GM21367 (cell line): ENCODE data around the gene OSBPL9.
"Not testable (repeated sequence)": the region's sequence is repeated elsewhere in the genome, so short reads cannot be mapped to it uniquely, and the experiment has no call there.

Experiments used
- ATAC-seq: cut with Tn5 transposase; IDR thresholded peaks from one replicate; pipeline ENCODE4 v1.9.1; 2021; ENCODE audit not compliant: unreplicated experiment

OSBPL9 gene

GRCh38 chr1:51780927-51781326 is 164.0 kb downstream of the OSBPL9 start:
- no peak for ATAC-seq

- no peak for ATAC-seq
Measured at GRCh38 chr1:51784997-51785421, 168.1 kb downstream of the OSBPL9 start.

GRCh38 chr1:51788938-51789337 is 172.0 kb downstream of the OSBPL9 start:
- ATAC-seq, result no peak

- no peak for ATAC-seq
Measured at GRCh38 chr1:51789342-51789741, 172.4 kb downstream of the OSBPL9 start.

GRCh38 chr1:51790385-51790784 is 173.5 kb downstream of the OSBPL9 start:
- ATAC-seq, result no peak

GRCh38 chr1:51791888-51792287 is 175.0 kb downstream of the OSBPL9 start:
- ATAC-seq, result no peak

- no peak for ATAC-seq
Measured at GRCh38 chr1:51792864-51793263, 176.0 kb downstream of the OSBPL9 start.

- no peak for ATAC-seq
Measured at GRCh38 chr1:51794260-51794659, 177.4 kb downstream of the OSBPL9 start.

GRCh38 chr1:51794868-51795267 is 178.0 kb downstream of the OSBPL9 start:
- ATAC-seq, result no peak

GRCh38 chr1:51799372-51799771 is 182.5 kb downstream of the OSBPL9 start:
- ATAC-seq, result no peak

GRCh38 chr1:51814513-51814912 is 197.6 kb downstream of the OSBPL9 start:
- ATAC-seq, result no peak

- ATAC-seq, result no peak
Measured at GRCh38 chr1:51818487-51818886, 201.6 kb downstream of the OSBPL9 start.

GRCh38 chr1:51819021-51819420 is 202.1 kb downstream of the OSBPL9 start:
- ATAC-seq, result not testable (repeated sequence)

- no peak for ATAC-seq
Measured at GRCh38 chr1:51819810-51820209, 202.9 kb downstream of the OSBPL9 start.

- ATAC-seq, result no peak
Measured at GRCh38 chr1:51829058-51829457, 212.2 kb downstream of the OSBPL9 start.

- no peak for ATAC-seq
Measured at GRCh38 chr1:51833700-51834099, 216.8 kb downstream of the OSBPL9 start.

GRCh38 chr1:51837243-51837642 is 220.4 kb downstream of the OSBPL9 start:
- ATAC-seq, result no peak
